ENCODE data around the gene MYBBP1A. TPM values are rescaled to one million over a fixed set of nuclear protein-coding genes. Genes with fewer than 3 reads are reported as not detected.

MYBBP1A gene
- polyA plus RNA-seq, 1 donor, result 28.3 TPM

DNA sequence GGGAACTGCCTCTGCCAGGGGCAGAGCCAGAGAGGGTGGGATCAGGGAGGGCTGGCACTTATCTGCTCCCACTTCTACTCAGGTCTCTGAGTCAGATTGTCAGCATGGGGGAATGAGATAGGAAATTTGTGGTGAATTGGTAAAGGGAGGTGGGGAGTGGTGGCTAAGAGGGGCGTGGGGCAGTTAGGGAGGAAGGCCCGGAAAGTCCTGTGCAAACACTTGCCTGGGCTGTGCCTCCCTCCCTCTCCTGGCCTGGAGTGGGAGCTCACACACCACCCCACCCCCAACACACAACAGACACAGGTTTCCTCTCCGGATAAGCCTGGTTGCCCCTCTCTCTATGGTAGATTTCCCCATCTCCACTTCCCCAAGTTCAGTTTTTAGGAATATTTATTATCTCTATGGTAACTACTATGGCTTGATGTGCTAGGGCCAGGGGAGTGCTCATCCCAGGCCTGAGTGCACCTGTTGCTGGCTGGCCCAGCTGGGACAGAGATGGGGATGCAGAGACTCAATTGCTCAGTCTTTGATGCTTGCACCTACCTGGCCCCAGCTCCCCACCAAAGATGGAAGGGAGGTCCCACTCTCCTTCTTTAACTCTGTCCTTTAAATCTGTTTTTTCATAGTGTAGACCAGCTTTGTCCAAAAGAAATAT, 53.8 kb downstream of the MYBBP1A start:
- DNase-seq (ENCODE audit: low read depth), result no peak

DNA sequence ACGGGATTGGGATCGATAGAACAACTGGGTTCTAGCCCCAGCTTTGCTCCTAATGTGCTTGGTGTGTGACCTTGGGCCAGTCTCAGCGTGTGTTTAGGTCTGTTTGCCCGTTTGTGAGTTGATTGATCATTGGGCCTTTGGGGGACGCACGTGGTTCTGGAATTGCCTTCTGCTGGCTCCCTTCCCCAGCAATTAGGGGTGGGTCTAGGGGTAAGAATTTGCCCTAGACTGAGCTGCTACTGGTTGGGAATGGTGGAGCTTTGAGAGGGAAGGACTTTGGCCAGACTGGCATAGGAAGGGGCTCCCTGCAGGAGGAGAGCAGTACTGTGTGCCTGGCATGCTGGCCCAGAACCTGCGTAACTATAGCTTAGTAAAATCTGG, 55.0 kb downstream of the MYBBP1A start:
- DNase-seq (ENCODE audit: low read depth), result no peak

DNA sequence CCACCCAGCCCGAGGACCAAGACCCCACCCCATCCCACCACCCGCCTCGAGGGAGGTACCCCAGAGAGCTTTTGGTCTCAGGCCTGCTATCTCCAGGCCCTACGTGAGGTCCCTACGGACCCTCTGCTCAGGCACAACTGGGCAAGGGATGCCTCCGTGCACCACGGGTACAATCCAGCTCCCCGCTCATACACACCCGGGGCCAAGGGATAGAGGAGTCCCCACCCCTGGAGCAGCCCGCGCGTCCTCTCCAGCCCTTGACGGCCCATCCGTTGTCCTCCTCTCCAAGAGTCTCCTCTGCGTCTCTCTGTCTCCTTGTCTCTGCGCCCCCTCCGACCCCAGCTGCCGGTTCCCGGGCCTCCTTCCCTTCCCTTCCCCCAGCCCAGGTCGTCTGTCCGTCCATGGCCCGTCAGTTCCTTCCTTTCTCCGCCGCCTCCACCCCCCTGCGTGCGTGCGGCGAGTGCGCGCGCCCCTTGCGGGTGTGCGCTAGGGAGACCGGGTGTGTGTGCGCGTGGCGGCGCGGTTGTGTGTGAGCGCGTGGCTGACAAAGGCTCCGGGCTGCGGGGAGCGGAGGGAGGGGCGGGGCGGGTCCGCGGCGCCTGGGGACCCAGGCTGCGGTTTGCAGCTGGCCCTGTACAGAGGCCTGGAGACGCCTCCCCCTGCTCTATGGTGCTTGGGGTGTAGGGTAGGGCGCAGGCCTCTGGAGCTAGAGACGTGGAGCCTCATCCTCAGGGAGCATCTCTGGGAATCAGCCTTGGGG, 55.6 kb downstream of the MYBBP1A start:
- no peak for DNase-seq (ENCODE audit: low read depth)

DNA sequence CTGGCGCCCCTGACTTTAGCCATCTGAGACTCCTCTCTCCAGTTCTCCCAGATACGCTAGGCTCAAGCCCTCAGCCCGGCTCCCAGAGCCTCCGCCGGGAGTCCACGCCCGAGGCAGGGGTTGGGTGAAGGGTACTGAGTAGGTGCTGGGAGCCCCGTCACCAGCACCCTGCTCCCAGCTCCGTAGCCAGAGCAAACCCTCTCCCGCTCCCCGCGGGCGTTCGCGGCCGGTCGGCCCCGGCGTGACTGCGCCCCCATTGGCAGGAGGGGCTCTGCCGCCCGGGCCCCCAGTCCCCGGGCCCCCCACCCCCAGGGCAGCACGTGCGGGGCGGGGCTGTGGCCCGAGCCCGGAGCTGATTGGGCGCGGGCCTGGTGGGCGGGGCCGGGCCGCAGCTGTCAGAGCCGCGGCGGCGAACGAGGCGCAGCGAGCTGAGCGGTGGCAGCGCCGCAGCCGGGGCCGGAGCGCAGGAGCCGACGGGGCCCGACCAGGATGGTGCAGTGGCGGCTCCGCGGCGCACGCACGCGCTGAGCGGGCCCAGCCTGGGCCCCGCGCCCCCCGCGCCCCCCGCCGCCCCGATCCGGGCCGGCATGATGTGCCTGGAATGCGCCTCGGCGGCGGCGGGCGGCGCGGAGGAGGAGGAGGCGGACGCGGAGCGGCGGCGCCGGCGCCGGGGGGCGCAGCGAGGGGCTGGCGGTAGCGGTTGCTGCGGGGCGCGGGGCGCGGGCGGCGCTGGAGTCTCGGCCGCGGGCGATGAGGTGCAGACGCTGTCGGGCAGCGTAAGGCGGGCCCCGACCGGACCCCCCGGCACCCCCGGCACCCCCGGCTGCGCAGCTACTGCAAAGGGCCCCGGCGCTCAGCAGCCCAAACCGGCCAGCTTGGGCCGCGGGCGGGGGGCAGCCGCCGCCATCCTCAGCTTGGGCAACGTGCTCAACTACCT, 56.5 kb downstream of the MYBBP1A start, which contains the start of gene SPNS2:
TSS of gene SPNS2 (plus strand) at position 421 of the 937 bp plus-strand sequence. CDS start at position 588, 167 bp downstream.
- no peak for DNase-seq (ENCODE audit: low read depth)

DNA sequence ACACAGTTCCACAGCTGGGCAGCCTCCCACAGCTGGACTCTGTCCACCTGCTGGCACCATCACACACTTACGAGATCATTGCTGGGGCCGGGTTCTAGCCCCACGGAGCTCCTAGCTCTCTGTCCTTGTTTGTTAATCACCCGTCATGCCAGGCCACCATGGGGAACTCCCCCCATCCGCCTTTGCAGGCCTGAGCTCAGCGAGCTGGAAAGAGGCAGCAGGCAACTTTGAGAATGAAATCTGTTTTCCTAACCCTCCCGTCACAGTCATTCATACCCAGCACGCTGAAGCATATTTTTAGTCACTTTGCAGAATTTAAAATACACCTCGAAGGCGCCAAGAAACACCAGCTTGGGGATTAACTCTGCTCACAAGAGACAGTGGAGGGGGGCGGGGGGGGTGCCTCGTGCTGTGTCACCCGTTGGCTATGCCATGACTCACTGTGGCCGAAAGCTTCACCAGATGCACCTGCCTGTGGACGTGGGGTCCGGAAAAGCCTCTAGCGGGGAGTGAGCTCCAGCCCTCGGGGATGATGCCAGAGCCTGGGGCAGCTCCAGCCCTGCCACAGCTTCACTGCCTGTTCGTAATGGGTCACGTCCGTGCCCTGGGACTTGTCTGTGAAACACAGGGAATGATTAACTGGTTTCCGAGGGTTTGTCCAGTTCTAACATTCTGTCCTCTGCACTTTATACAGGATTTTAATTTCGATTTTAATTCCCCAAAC, 57.9 kb downstream of the MYBBP1A start:
- DNase-seq (ENCODE audit: low read depth), result no peak

DNA sequence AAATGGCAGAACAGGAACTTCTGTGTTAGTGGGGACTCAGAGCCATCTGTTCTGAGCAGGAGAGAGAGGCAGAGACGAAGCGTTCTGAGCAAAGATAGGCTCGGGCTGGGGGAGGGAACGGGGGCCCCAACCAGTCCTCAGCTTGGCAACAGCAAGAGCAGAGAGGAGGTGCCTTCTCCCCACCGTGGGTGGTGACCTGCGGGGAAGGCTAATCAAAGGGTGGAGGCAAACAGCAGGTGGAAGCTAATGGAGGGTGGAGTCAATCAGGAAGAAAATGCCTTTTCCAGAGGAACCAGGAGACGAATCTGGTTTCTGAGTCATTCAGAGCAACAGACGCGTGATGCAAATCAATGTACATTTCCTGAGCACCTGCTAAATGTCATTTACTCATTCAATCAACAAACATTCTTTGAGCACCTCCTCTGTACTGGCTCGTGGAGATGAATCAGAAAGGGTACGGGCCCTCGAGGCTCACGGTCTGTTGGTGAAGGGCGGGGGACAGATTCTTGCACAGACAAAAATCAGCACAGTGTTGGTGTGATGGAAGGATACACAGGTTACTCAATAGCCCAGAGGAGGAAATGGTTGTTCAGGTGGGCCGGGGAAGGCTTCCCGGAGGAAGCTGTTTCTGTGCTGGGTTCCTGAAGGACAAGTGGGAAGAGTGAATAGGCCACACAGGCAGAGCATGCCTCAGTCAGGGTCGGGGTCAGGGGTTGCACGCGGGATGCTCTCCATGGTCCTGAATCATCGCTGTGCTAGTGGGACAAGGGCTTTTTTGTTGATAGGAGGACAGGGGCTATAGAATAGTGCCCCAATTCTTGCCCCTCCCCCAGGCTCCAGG, 62.2 kb downstream of the MYBBP1A start:
- peak; percentile 19 for DNase-seq (ENCODE audit: low read depth)

DNA sequence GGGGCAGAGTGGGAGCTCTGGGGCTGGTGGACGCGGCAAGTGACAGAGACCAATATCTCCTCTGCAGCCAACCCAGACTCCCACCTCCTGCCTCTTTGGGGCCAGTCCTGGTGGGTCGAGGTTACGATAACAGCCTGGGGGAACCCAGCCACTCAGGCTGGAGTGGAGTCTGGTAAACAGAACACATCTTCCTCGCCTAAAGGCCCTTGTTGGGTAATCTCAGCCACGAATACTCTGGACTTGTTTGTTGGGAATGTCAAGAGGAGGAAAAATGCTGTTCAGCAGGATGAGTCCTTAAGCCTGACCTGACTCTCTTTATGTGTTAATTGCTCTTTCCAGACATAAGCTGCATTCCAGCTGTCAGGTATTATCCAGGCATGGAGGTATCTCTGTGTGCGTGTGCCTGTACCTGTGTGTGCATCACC, 64.5 kb downstream of the MYBBP1A start:
- no peak for DNase-seq (ENCODE audit: low read depth)

DNA sequence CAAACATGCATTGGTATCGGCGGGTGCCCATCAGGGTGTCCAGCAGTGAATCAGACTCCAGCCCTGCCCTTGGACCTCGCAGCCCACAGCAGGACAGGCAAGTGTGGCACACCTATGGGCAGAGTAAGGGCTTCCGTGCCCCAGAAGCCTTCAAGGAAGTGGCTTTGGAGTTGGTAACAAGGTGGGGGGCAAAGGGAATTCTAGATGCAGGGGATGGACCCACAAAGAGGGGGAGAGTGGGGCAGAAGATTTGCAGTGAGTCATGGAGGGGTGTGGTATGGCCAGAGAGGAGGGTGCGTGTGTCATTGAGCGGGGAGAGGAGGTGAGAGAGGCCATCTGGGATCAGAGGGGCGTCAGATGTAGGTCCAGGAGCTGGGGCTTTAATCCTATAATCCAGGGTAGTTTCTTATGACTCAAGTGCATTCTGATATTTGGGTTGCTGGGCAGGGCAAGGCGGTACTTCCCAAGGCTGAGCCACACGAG, 65.0 kb downstream of the MYBBP1A start:
- no peak for DNase-seq (ENCODE audit: low read depth)

DNA sequence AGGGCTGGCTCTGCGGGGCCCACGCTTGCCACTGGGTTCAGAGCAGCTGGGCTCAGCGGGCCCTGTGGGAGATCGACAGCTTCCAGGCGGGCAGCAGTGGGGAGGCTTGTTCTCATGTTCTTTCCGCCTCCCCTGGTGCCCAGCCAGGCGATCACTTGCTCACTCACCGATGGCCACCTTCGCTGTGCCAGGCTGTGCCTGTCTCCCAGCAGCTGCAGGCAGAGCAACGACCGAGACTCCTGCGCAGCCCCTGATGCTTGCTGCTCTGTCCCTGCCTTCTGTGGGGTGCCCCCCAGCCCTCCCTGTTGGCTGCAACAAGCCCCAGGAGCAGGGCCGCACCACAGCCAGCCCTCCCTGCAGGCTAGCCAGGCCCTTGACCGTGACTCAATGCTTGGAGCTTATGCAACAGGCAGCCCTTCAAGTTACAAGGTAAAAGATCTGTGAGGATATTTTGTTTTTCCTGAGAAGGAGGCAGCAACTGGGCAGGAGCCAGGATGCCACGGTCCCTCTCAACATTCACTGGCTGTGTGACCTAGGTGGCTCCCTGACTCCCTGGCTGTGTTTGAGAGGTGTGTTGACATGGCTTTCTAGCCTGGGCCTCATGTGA, 66.1 kb downstream of the MYBBP1A start:
- no peak for DNase-seq (ENCODE audit: low read depth)

Other genes with a start within 250 kb of the MYBBP1A start
- 79.1 TPM for gene UBE2G1, start 188.7 kb downstream of the MYBBP1A start, polyA plus RNA-seq (ENCODE audit: insufficient read length)
- 0.61 TPM for gene SPNS3, start 121.4 kb downstream of the MYBBP1A start, polyA plus RNA-seq (ENCODE audit: insufficient read length)
- 7.1 TPM for gene SPNS2, start 56.5 kb downstream of the MYBBP1A start, polyA plus RNA-seq (ENCODE audit: insufficient read length)
- gene GGT6, start 5.2 kb upstream of the MYBBP1A start, polyA plus RNA-seq (ENCODE audit: insufficient read length), result 0.18 TPM
- 163 TPM for gene SMTNL2, start 29.1 kb upstream of the MYBBP1A start, polyA plus RNA-seq (ENCODE audit: insufficient read length)
- 0.40 TPM for gene ALOX15, start 86.3 kb upstream of the MYBBP1A start, polyA plus RNA-seq (ENCODE audit: insufficient read length)
- gene PELP1, start 148.8 kb upstream of the MYBBP1A start, polyA plus RNA-seq (ENCODE audit: insufficient read length), result 31.9 TPM
- 22.3 TPM for gene ARRB2, start 155.2 kb upstream of the MYBBP1A start, polyA plus RNA-seq (ENCODE audit: insufficient read length)
- 18.0 TPM for gene MED11, start 176.0 kb upstream of the MYBBP1A start, polyA plus RNA-seq (ENCODE audit: insufficient read length)
- gene ZMYND15, start 184.4 kb upstream of the MYBBP1A start, polyA plus RNA-seq (ENCODE audit: insufficient read length), result 0.28 TPM
- gene CXCL16, start 184.5 kb upstream of the MYBBP1A start, polyA plus RNA-seq (ENCODE audit: insufficient read length), result 5.1 TPM
- gene TM4SF5, start 216.5 kb upstream of the MYBBP1A start, polyA plus RNA-seq (ENCODE audit: insufficient read length), result not detected
- 9.7 TPM for gene VMO1, start 231.0 kb upstream of the MYBBP1A start, polyA plus RNA-seq (ENCODE audit: insufficient read length)
- gene GLTPD2, start 233.6 kb upstream of the MYBBP1A start, polyA plus RNA-seq (ENCODE audit: insufficient read length), result 0.95 TPM
- gene PSMB6, start 240.8 kb upstream of the MYBBP1A start, polyA plus RNA-seq (ENCODE audit: insufficient read length), result 96.7 TPM